ENCODE results near the gene GRK5.

Gene GRK5

GRCh38 chr10:119454316-119454715, 246.9 kb downstream of the GRK5 start:
- TF ChIP-seq CTCF (IDR thresholded peaks at IDR 0.05), result no peak
- no peak for TF ChIP-seq ZFX (IDR thresholded peaks at IDR 0.05; ENCODE audit: borderline replicate concordance)
- no peak overlapping the region for H3K27ac ChIP-seq

- no peak for TF ChIP-seq CTCF (IDR thresholded peaks at IDR 0.05)
- no peak overlapping the region for H3K27ac ChIP-seq
Observed at GRCh38 chr10:119454990-119455389, 247.6 kb downstream of the GRK5 start.

- no peak overlapping the region for H3K27ac ChIP-seq
- TF ChIP-seq CTCF (IDR thresholded peaks at IDR 0.05) (no peak), ZFX (IDR thresholded peaks at IDR 0.05; ENCODE audit: borderline replicate concordance) (no peak)
Observed at GRCh38 chr10:119455609-119456434, 248.5 kb downstream of the GRK5 start.

GRCh38 chr10:119456435-119456810, 249.1 kb downstream of the GRK5 start:
- H3K27ac ChIP-seq, result no peak overlapping the region
- no peak for TF ChIP-seq ZFX (IDR thresholded peaks at IDR 0.05; ENCODE audit: borderline replicate concordance)
- no peak for TF ChIP-seq CTCF (IDR thresholded peaks at IDR 0.05)

GRCh38 chr10:119457966-119458766, 250.8 kb downstream of the GRK5 start:
- TF ChIP-seq CTCF (IDR thresholded peaks at IDR 0.05) (no peak), ZFX (IDR thresholded peaks at IDR 0.05; ENCODE audit: borderline replicate concordance) (no peak)

GRCh38 chr10:119459681-119460340, 252.4 kb downstream of the GRK5 start:
- no peak for TF ChIP-seq ZFX (IDR thresholded peaks at IDR 0.05; ENCODE audit: borderline replicate concordance)
- TF ChIP-seq CTCF (IDR thresholded peaks at IDR 0.05), result no peak
- no peak overlapping the region for H3K27ac ChIP-seq

More at GRCh38 chr10:119457966-119458766, 250.8 kb downstream of the GRK5 start:
- H3K27ac ChIP-seq, result no peak overlapping the region
